K562 (cell line): ENCODE measurements around the gene IQGAP3. TPM values are rescaled to one million over a fixed set of nuclear protein-coding genes. Genes with fewer than 3 reads are reported as not detected.

Experiments
- ATAC-seq: fragments of 200-7000 bp; cut with Tn5 transposase; 3 replicates; pipeline ENCODE4 v1.9.1; 2020; ENCODE audit warnings: moderate library complexity
- BruUV-seq: library from RNA; stranded (reverse); fragments of 400-500 nt; replicated peaks from 2 replicates; lab custom pipeline; 2021; lab: Mats Ljungman, UMichigan
- CTCF ChIA-PET: fragments of 300-600 bp; formaldehyde crosslinking; extraction: SDS; loops from one replicate; lab custom pipeline; 2021; ENCODE audit warnings: low intra/inter-chr PET ratio; lab: Yijun Ruan, JAX
- POLR2A ChIA-PET: fragments of 300-600, 350-650 bp; sonication (Branson Sonifier 250); formaldehyde crosslinking; extraction: SDS; loops from one replicate; lab custom pipeline; 2021; ENCODE audit warnings: antibody characterized with exemption, inconsistent platforms; lab: Yijun Ruan, JAX
- DNase-seq, 4 experiments: peaks; one replicate each; pipeline versions ENCODE4 v3.0.0 to v3.0.0-alpha.2; 2011 to 2018; ENCODE audit warnings: low spot score in 3 of 4, mixed read lengths in 3 of 4; ENCODE audit errors: extremely low read depth in 1 of 4
- FAIRE-seq: peaks from 2 replicates; lab custom pipeline; 2011; peaks lifted over from hg19 to GRCh38; lab: Jason Lieb, UNC
- H2AFZ ChIP-seq: 2 replicates; pipeline ENCODE4 v1.6.0; 2011; ENCODE audit warnings: low read depth, low read length, control low read depth, inconsistent platforms
- H3K27ac ChIP-seq: fragments of 200-600 bp; 3 replicates; pipeline ENCODE4 v1.8.0; 2011; ENCODE audit warnings: low read depth, mild to moderate bottlenecking, control low read depth, inconsistent platforms, low read length, moderate library complexity, mixed read lengths; ENCODE audit errors: extremely low read depth
- H3K27me3 ChIP-seq, 2 experiments: fragments of 300-600 bp in 1 of 2; 2 replicates in 1 of 2; 3 replicates in 1 of 2; pipeline versions ENCODE4 v1.6.0 to v1.8.0; 2011; ENCODE audit warnings: inconsistent platforms in 2 of 2, low read length in 2 of 2, mild to moderate bottlenecking in 1 of 2, mixed read lengths in 1 of 2, moderate library complexity in 1 of 2; ENCODE audit not compliant: control insufficient read depth in 2 of 2, insufficient read depth in 2 of 2
- H3K36me3 ChIP-seq: fragments of 300-600 bp; 3 replicates; pipeline ENCODE4 v1.8.0; 2011; ENCODE audit warnings: mild to moderate bottlenecking, low read length, inconsistent platforms; ENCODE audit not compliant: control insufficient read depth, insufficient read depth
- H3K4me1 ChIP-seq, 2 experiments: fragments of 200-600 bp in 1 of 2; replicated peaks in 1 of 2; 2 replicates in 1 of 2; 3 replicates in 1 of 2; pipeline versions ENCODE4 v1.5.1 to v1.8.0; 2011; ENCODE audit warnings: inconsistent platforms in 2 of 2, low read length in 2 of 2, mild to moderate bottlenecking in 1 of 2, mixed read lengths in 1 of 2, moderate library complexity in 1 of 2; ENCODE audit not compliant: control insufficient read depth in 2 of 2, insufficient read depth in 2 of 2
- H3K4me2 ChIP-seq: 2 replicates; pipeline ENCODE4 v1.6.1; 2011; ENCODE audit warnings: low read length, control low read depth, inconsistent platforms, mixed read lengths; ENCODE audit not compliant: insufficient read depth
- H3K4me3 ChIP-seq: fragments of 200-600 bp; sonication (generic), shearing (Covaris generic); 2 replicates; pipeline ENCODE4 v1.5.1; 2016; ENCODE audit warnings: control low read depth, inconsistent platforms
- H3K79me2 ChIP-seq: fragments of 200-600 bp; 3 replicates; pipeline ENCODE4 v1.8.0; 2011; ENCODE audit warnings: low read length, inconsistent platforms; ENCODE audit not compliant: control insufficient read depth, insufficient read depth
- H3K9ac ChIP-seq, 2 experiments: 2 replicates each; pipeline versions ENCODE4 v1.6.0 to v1.6.1; 2011; ENCODE audit warnings: low read depth in 2 of 2, low read length in 2 of 2, control low read depth in 1 of 2, inconsistent platforms in 1 of 2, mild to moderate bottlenecking in 1 of 2, mixed read lengths in 1 of 2; ENCODE audit not compliant: insufficient read depth in 1 of 2
- H3K9me1 ChIP-seq: one replicate; pipeline ENCODE4 v1.6.0; 2011; ENCODE audit warnings: inconsistent platforms, mild to moderate bottlenecking, low read length, moderate library complexity; ENCODE audit not compliant: control insufficient read depth, insufficient read depth
- H3K9me3 ChIP-seq: replicated peaks from 2 replicates; pipeline ENCODE4 v1.5.1; 2011; ENCODE audit warnings: low read depth, low read length, inconsistent platforms; ENCODE audit not compliant: control insufficient read depth, insufficient read depth
- H4K20me1 ChIP-seq: replicated peaks from 2 replicates; pipeline ENCODE4 v1.6.1; 2011; ENCODE audit warnings: low read length, inconsistent platforms, mixed read lengths; ENCODE audit not compliant: control insufficient read depth, insufficient read depth
- CBFB ChIP-seq: sonication (generic); formaldehyde crosslinking; IDR thresholded peaks from 2 replicates; pipeline ENCODE4 v1.4.0; 2020; ENCODE audit warnings: mild to moderate bottlenecking, missing genetic modification reagents
- DDX20 ChIP-seq: fragments of 450-650 bp; IDR thresholded peaks from 2 replicates; pipeline ENCODE4 v1.6.1; 2016; ENCODE audit warnings: missing genetic modification characterization, low read depth, mild to moderate bottlenecking, missing compliant biosample characterization, moderate library complexity
- FOS ChIP-seq: IDR thresholded peaks from 3 replicates; pipeline ENCODE4 v1.6.1; 2011; ENCODE audit not compliant: insufficient read length; ENCODE audit errors: extremely low read depth
- GATAD2B ChIP-seq: fragments of 450-650 bp; IDR thresholded peaks from 2 replicates; pipeline ENCODE4 v1.6.1; 2017; ENCODE audit warnings: mild to moderate bottlenecking, borderline replicate concordance
- MNT ChIP-seq, 2 experiments: fragments of 450-650 bp; conservative IDR thresholded peaks; 2 replicates each; pipeline ENCODE4 v1.6.1; 2017; ENCODE audit warnings: mild to moderate bottlenecking in 2 of 2, moderate library complexity in 2 of 2
- MYNN ChIP-seq, 2 experiments: sonication (generic); formaldehyde crosslinking in 1 of 2; IDR thresholded peaks; 2 replicates each; pipeline versions ENCODE4 v1.5.0 to v1.6.1; 2016 to 2020; ENCODE audit warnings: antibody characterized with exemption in 1 of 2, missing genetic modification reagents in 1 of 2
- SRSF3 ChIP-seq: fragments of 200-400 bp; formaldehyde crosslinking; IDR thresholded peaks from 2 replicates; pipeline ENCODE4 v1.6.1; 2016; ENCODE audit warnings: mild to moderate bottlenecking, low read length, moderate library complexity; ENCODE audit not compliant: insufficient read depth
- WHSC1 ChIP-seq: IDR thresholded peaks from one replicate; pipeline ENCODE4 v1.6.1; 2012; ENCODE audit warnings: low read length, control low read depth, inconsistent platforms
- YY1 ChIP-seq, 3 experiments: IDR thresholded peaks; 2 replicates each; pipeline ENCODE4 v1.6.1; 2011; ENCODE audit warnings: low read length in 2 of 3, mild to moderate bottlenecking in 2 of 3, moderate library complexity in 2 of 3, borderline replicate concordance in 1 of 3, control low read depth in 1 of 3, low read depth in 1 of 3; ENCODE audit not compliant: insufficient read depth in 3 of 3, insufficient replicate concordance in 2 of 3, control insufficient read depth in 1 of 3, insufficient read length in 1 of 3; ENCODE audit errors: extremely low read depth in 1 of 3
- ZNF175 ChIP-seq: fragments of 200-800 bp; sonication (Bioruptor generic); IDR thresholded peaks from 2 replicates; pipeline ENCODE4 v1.6.1; 2016; ENCODE audit warnings: low read depth, mild to moderate bottlenecking, missing genetic modification characterization, missing compliant biosample characterization
- WGBS: fragments of 100-300 bp; shearing (Covaris generic); methylation state at CpG from one replicate; pipeline ENCODE4 v1.1.6; 2016; ENCODE audit warnings: low coverage, mixed read lengths; ENCODE audit not compliant: insufficient coverage; ENCODE audit errors: missing lambda C conversion rate; 5-methylcytosine and 5-hydroxymethylcytosine counted together
- in situ Hi-C: fragments of 300-500 bp; cut with MboI; formaldehyde crosslinking; loops from 4 replicates; pipeline ENCODE4 v1.15.0; 2018; ENCODE audit warnings: inconsistent platforms, mixed read lengths
- intact Hi-C: fragments of 100-400 bp; cut with micrococcal nuclease; formaldehyde crosslinking; loops from 2 replicates; pipeline ENCODE4 v1.14.2; 2022
- polyA plus RNA-seq, 8 experiments: library from polyadenylated mRNA; depleted of rRNA in 4 of 8; stranded (reverse) in 5 of 8; unstranded in 3 of 8; fragments of >200 nt; fragmentation: Nextera tagmentation in 2 of 8; fragmentation: Illumina TruSeq in 1 of 8; extraction: Ambion mirVana in 2 of 8; extraction: Trizol in 1 of 8; gene quantifications; 2 replicates each; pipeline versions ENCODE4 v1.2.1 to v1.2.3, GENCODE V29; 2011 to 2014; ENCODE audit warnings: inconsistent platforms in 1 of 8, missing spikeins in 1 of 8
- total RNA-seq, 7 experiments: library from RNA; depleted of rRNA in 6 of 7; stranded (reverse); fragments of >200 nt in 6 of 7; fragmentation: Illumina TruSeq in 2 of 7; extraction: Trizol in 2 of 7; gene quantifications; 2 replicates each; pipeline versions ENCODE4 v1.2.1 to v1.2.3, GENCODE V29; 2011 to 2021; ENCODE audit warnings: low replicate concordance in 1 of 7
- TF ChIP-seq, protein P1 (sequence below): fragments of 450-650 bp; formaldehyde crosslinking; IDR thresholded peaks from 2 replicates; pipeline ENCODE4 v1.4.0; 2020; ENCODE audit warnings: mild to moderate bottlenecking, moderate library complexity

The IQGAP3 gene
- total and polyA plus RNA-seq, 9 of the 15 experiments (the other 6 are each of a cell fraction or from before 2014, with no cell fraction given), result 1.4 to 16.6 (median 11.9) TPM

- ChIA-PET CTCF (interaction anchor here (0.6 kb wide), 1 partner anchor 1530 kb away, joined by 3 read pairs; no protein-coding TSS in a partner anchor), POLR2A (interaction anchor here (0.8 to 6.6 kb wide), 4 partner anchors 14 to 71 kb away, joined by 3 to 62 read pairs (median 4); no protein-coding TSS in a partner anchor)
- in situ Hi-C loops, result no loop called here
- no peak for ATAC-seq
- Histone ChIP-seq H3K4me2 (peak overlapping the region; percentile 17; the same call in 1 of the 2 replicates), H3K9ac (peak overlapping the region in 1 of 2 experiments; percentile 56; a peak in 3 of 4 replicates), H3K27me3 (no peaks in the 10 kb centered on the region; a peak in 1 of 5 replicates), H2AFZ (peak overlapping the region; percentile 99), H3K9me1 (peaks cover 3% of the 10 kb centered on the region), H3K4me3 (no peak overlapping the region), H3K9me3 (no peaks in the 10 kb centered on the region), H3K4me1 (peaks cover 60 to 63% of the 10 kb centered on the region in 2 experiments), H3K36me3 (no peaks in the 10 kb centered on the region), H3K79me2 (peaks cover 17% of the 10 kb centered on the region), H4K20me1 (peaks cover 3% of the 10 kb centered on the region), H3K27ac (peak overlapping the region; percentile 97)
- TF ChIP-seq CBFB (no peak), DDX20 (tag) (no peak), MYNN (IDR thresholded peaks at IDR 0.05) (no peak), MYNN (CRISPR knock-in tag; IDR thresholded peaks at IDR 0.05) (no peak), YY1 (IDR thresholded peaks at IDR 0.05; ENCODE audit: borderline replicate concordance in 1 of 3, control insufficient read depth in 1 of 3, extremely low read depth in 1 of 3, insufficient read depth in 3 of 3, insufficient read length in 1 of 3, insufficient replicate concordance in 2 of 3, low read depth in 1 of 3, low read length in 2 of 3) (peak in 1 of 3 experiments; percentile 26), FOS (no peak), MNT (conservative IDR thresholded peaks at IDR 0.05) (no peak), GATAD2B (no peak), WHSC1 (no peak), SRSF3 (no peak), ZNF175 (CRISPR knock-in tag) (0 out of 2 replicates have a peak, but pooled peaks have one; percentile 3)
- TF ChIP-seq, protein P1, sequence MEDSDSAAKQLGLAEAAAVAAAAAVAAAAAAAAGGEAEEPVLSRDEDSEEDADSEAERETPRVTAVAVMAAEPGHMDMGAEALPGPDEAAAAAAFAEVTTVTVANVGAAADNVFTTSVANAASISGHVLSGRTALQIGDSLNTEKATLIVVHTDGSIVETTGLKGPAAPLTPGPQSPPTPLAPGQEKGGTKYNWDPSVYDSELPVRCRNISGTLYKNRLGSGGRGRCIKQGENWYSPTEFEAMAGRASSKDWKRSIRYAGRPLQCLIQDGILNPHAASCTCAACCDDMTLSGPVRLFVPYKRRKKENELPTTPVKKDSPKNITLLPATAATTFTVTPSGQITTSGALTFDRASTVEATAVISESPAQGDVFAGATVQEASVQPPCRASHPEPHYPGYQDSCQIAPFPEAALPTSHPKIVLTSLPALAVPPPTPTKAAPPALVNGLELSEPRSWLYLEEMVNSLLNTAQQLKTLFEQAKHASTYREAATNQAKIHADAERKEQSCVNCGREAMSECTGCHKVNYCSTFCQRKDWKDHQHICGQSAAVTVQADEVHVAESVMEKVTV (CRISPR knock-in tag), result no peak
- intact Hi-C loops, result loop anchor here (5.0 kb wide), 1 partner anchor 167 kb away; the partner anchor contains the start of genes CCT3 and TSACC
- no TSS peak for BruUV-seq
- 69% methylated on average over 5 of the region's 5 CpGs for WGBS
- no peak for DNase-seq
- no peak for FAIRE-seq
Observed at GRCh38 chr1:156503698-156504437, 68.5 kb downstream of the IQGAP3 start.
